DOHH2 (cell line): ENCODE results near the gene SLC49A4.

Source experiments
- EZH2phosphoT487 ChIP-seq: fragments of 200-600 bp; sonication (generic); IDR thresholded peaks from 2 replicates; pipeline ENCODE4 v1.6.1; 2017; ENCODE audit warnings: borderline replicate concordance, mild to moderate bottlenecking, antibody characterized with exemption, low read length, moderate library complexity, mixed read lengths
- TF ChIP-seq, protein P1 (sequence below): fragments of 200-600 bp; sonication (generic); IDR thresholded peaks from one replicate; pipeline ENCODE4 v1.5.1; 2014; ENCODE audit warnings: antibody characterized with exemption, mild to moderate bottlenecking, low read depth, low read length; ENCODE audit not compliant: poor library complexity, severe bottlenecking

- TF ChIP-seq, protein P1, sequence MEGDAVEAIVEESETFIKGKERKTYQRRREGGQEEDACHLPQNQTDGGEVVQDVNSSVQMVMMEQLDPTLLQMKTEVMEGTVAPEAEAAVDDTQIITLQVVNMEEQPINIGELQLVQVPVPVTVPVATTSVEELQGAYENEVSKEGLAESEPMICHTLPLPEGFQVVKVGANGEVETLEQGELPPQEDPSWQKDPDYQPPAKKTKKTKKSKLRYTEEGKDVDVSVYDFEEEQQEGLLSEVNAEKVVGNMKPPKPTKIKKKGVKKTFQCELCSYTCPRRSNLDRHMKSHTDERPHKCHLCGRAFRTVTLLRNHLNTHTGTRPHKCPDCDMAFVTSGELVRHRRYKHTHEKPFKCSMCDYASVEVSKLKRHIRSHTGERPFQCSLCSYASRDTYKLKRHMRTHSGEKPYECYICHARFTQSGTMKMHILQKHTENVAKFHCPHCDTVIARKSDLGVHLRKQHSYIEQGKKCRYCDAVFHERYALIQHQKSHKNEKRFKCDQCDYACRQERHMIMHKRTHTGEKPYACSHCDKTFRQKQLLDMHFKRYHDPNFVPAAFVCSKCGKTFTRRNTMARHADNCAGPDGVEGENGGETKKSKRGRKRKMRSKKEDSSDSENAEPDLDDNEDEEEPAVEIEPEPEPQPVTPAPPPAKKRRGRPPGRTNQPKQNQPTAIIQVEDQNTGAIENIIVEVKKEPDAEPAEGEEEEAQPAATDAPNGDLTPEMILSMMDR, result no peak
- no peak for TF ChIP-seq EZH2phosphoT487
These were observed 121.7 kb downstream of the SLC49A4 start for GRCh38 chr3:122916580-122916979.
